HepG2 (cell line): ENCODE data around the gene TNNI3K. TPM values are rescaled to one million over a fixed set of nuclear protein-coding genes. Genes with fewer than 3 reads are reported as not detected.
"Not testable (repeated sequence)": the region's sequence is repeated elsewhere in the genome, so short reads cannot be mapped to it uniquely, and the experiment has no call there.

Experiments
- ATAC-seq: fragments of 200-7000 bp; cut with Tn5 transposase; 3 replicates; pipeline ENCODE4 v1.9.1; 2020; ENCODE audit warnings: mild to moderate bottlenecking, moderate library complexity
- BruUV-seq: library from RNA; stranded (reverse); fragments of 400-500 nt; replicated peaks from 2 replicates; lab custom pipeline; 2021; lab: Mats Ljungman, UMichigan
- CTCF ChIA-PET: fragments of 300-600 bp; formaldehyde crosslinking; extraction: SDS; loops from one replicate; lab custom pipeline; 2021; ENCODE audit warnings: low total read pairs, inconsistent platforms, low intra/inter-chr PET ratio; lab: Yijun Ruan, JAX
- POLR2A ChIA-PET: fragments of 350-600 bp; sonication (Branson Sonifier 250); formaldehyde crosslinking; loops from one replicate; lab custom pipeline; 2020; ENCODE audit warnings: antibody characterized with exemption, inconsistent platforms; lab: Yijun Ruan, JAX
- DNase-seq: peaks from one replicate; pipeline ENCODE4 v3.0.0-alpha.2; 2015; ENCODE audit warnings: low spot score
- FAIRE-seq: peaks from 3 replicates; lab custom pipeline; 2011; peaks lifted over from hg19 to GRCh38; lab: Jason Lieb, UNC
- H2AFZ ChIP-seq: one replicate; pipeline ENCODE4 v1.6.1; 2011; ENCODE audit warnings: low read length, inconsistent platforms
- H3K27ac ChIP-seq: fragments of 300-600 bp; 3 replicates; pipeline ENCODE4 v1.8.0; 2011; ENCODE audit warnings: mixed run types, mild to moderate bottlenecking, mixed read lengths, low read length, inconsistent platforms; ENCODE audit not compliant: insufficient read depth; ENCODE audit errors: extremely low read length
- H3K27me3 ChIP-seq, 2 experiments: fragments of 200-600 bp in 1 of 2; 2 replicates in 1 of 2; 3 replicates in 1 of 2; pipeline versions ENCODE4 v1.6.0 to v1.8.0; 2011; ENCODE audit warnings: low read length in 2 of 2, mild to moderate bottlenecking in 2 of 2, moderate library complexity in 2 of 2, inconsistent platforms in 1 of 2; ENCODE audit not compliant: insufficient read depth in 2 of 2, control insufficient read depth in 1 of 2
- H3K36me3 ChIP-seq, 2 experiments: fragments of 200-600 bp in 1 of 2; replicated peaks in 1 of 2; 2 replicates in 1 of 2; 3 replicates in 1 of 2; pipeline versions ENCODE4 v1.5.1 to v1.8.0; 2011; ENCODE audit warnings: low read length in 2 of 2, inconsistent platforms in 1 of 2; ENCODE audit not compliant: insufficient read depth in 2 of 2, control insufficient read depth in 1 of 2
- H3K4me1 ChIP-seq: 2 replicates; pipeline ENCODE4 v1.5.1; 2012; ENCODE audit warnings: low read length, inconsistent platforms; ENCODE audit not compliant: insufficient read depth
- H3K4me2 ChIP-seq: 2 replicates; pipeline ENCODE4 v1.6.0; 2011; ENCODE audit warnings: low read depth, low read length, inconsistent platforms
- H3K4me3 ChIP-seq, 3 experiments: fragments of 200-600 bp in 1 of 3; sonication (generic), shearing (Covaris generic) in 1 of 3; replicated peaks in 1 of 3; 2 replicates each; pipeline ENCODE4 v1.5.1; 2011 to 2016; ENCODE audit warnings: low read length in 3 of 3, inconsistent platforms in 2 of 3, low read depth in 2 of 3, mild to moderate bottlenecking in 2 of 3, control low read depth in 1 of 3, mixed read lengths in 1 of 3; ENCODE audit not compliant: insufficient read depth in 1 of 3
- H3K79me2 ChIP-seq: one replicate; pipeline ENCODE4 v1.6.1; 2011; ENCODE audit warnings: low read length, inconsistent platforms; ENCODE audit not compliant: insufficient read depth
- H3K9ac ChIP-seq: 2 replicates; pipeline ENCODE4 v1.6.0; 2011; ENCODE audit warnings: mild to moderate bottlenecking, low read depth, low read length, inconsistent platforms; ENCODE audit not compliant: insufficient read depth
- H3K9me3 ChIP-seq: 2 replicates; pipeline ENCODE4 v1.5.1; 2012; ENCODE audit warnings: mild to moderate bottlenecking, low read length
- H4K20me1 ChIP-seq: 2 replicates; pipeline ENCODE4 v1.6.0; 2011; ENCODE audit warnings: inconsistent platforms, mild to moderate bottlenecking, low read length, moderate library complexity; ENCODE audit not compliant: insufficient read depth
- BRD4 ChIP-seq: sonication (generic); formaldehyde crosslinking; IDR thresholded peaks from 2 replicates; pipeline ENCODE4 v1.4.0; 2020; ENCODE audit warnings: missing genetic modification reagents
- GPN1 ChIP-seq: sonication (generic); formaldehyde crosslinking; IDR thresholded peaks from 2 replicates; pipeline ENCODE4 v1.5.1; 2020; ENCODE audit warnings: missing genetic modification reagents, borderline replicate concordance
- ZNF160 ChIP-seq: sonication (generic); formaldehyde crosslinking; IDR thresholded peaks from 2 replicates; pipeline ENCODE4 v1.8.0; 2022; ENCODE audit warnings: mild to moderate bottlenecking, inconsistent platforms, missing genetic modification reagents
- ZNF580 ChIP-seq: IDR thresholded peaks from 2 replicates; pipeline ENCODE4 v1.6.1; 2016; ENCODE audit warnings: low read depth, borderline replicate concordance
- WGBS: methylation state at CpG from one replicate; pipeline ENCODE4 v1.1.6; 2017; ENCODE audit warnings: low lambda C conversion rate; 5-methylcytosine and 5-hydroxymethylcytosine counted together
- in situ Hi-C: cut with HindIII; loops from 2 replicates; pipeline ENCODE4 v1.10.0; 2017; ENCODE audit warnings: low pct_unique_long_range_greater_than_20kb; ENCODE audit not compliant: extremely low pct_ligation_motif_present
- intact Hi-C: fragments of 100-400 bp; cut with micrococcal nuclease; formaldehyde crosslinking; loops from one replicate; pipeline ENCODE4 v1.10.0; 2022; ENCODE audit not compliant: unreplicated experiment
- polyA plus RNA-seq, 8 experiments: library from polyadenylated mRNA; depleted of rRNA in 3 of 8; stranded (reverse) in 7 of 8; unstranded in 1 of 8; fragments of >200 nt; fragmentation: Illumina TruSeq in 4 of 8; extraction: Trizol in 4 of 8; gene quantifications; 2 replicates each; pipeline versions ENCODE4 v1.2.1 to v1.2.3, GENCODE V29; 2011 to 2016; ENCODE audit warnings: low read depth in 4 of 8, missing spikeins in 1 of 8, mixed read lengths in 1 of 8; ENCODE audit not compliant: insufficient read depth in 1 of 8
- total RNA-seq, 5 experiments: library from RNA; depleted of rRNA; stranded (reverse); fragments of >200 nt; fragmentation: Illumina TruSeq; extraction: Trizol; gene quantifications; 2 replicates each; pipeline ENCODE4 v1.2.3, GENCODE V29; 2016; ENCODE audit warnings: low read depth in 1 of 5

Gene TNNI3K
- total and polyA plus RNA-seq, 2 of the 13 experiments (the other 11 are each of a cell fraction or from before 2014, with no cell fraction given): 1.1 TPM; not detected in 1

- TF ChIP-seq BRD4 (CRISPR knock-in tag) (no peak), ZNF160 (CRISPR knock-in tag) (no peak), ZNF580 (no peak), GPN1 (CRISPR knock-in tag) (no peak)
- Histone ChIP-seq H3K27me3 (no peaks in the 10 kb centered on the region), H3K9ac (no peak overlapping the region), H3K79me2 (no peaks in the 10 kb centered on the region), H3K27ac (no peak overlapping the region), H3K36me3 (no peaks in the 10 kb centered on the region), H3K9me3 (0 out of 2 replicates have a peak, but pooled peaks cover 7% of the 10 kb centered on the region), H2AFZ (no peak overlapping the region), H3K4me1 (no peaks in the 10 kb centered on the region), H4K20me1 (no peaks in the 10 kb centered on the region), H3K4me3 (no peak overlapping the region), H3K4me2 (no peak overlapping the region)
- no TSS peak for BruUV-seq
- ChIA-PET POLR2A (no interaction called here), CTCF (no interaction called here)
- FAIRE-seq: no peak
- no peak for DNase-seq
- no peak for ATAC-seq
- in situ Hi-C loops: no loop called here
- intact Hi-C loops: no loop called here
- 36% methylated on average over 8 of the region's 22 CpGs for WGBS
These were observed 12.8 kb downstream of the TNNI3K start for GRCh38 chr1:74247881-74248528.

- FAIRE-seq, H3K79me2 ChIP-seq, H3K27ac ChIP-seq, H3K4me2 ChIP-seq, H3K36me3 ChIP-seq, POLR2A ChIA-PET, H3K4me3 ChIP-seq, intact Hi-C loops, in situ Hi-C loops, H3K27me3 ChIP-seq, H3K4me1 ChIP-seq, CTCF ChIA-PET, DNase-seq, H2AFZ ChIP-seq, BruUV-seq, H3K9me3 ChIP-seq, H4K20me1 ChIP-seq, H3K9ac ChIP-seq, ATAC-seq: not testable (repeated sequence)
- WGBS: 34% methylated on average over 8 of the region's 32 CpGs
These were observed 18.1 kb downstream of the TNNI3K start for GRCh38 chr1:74253243-74253824.
